ENCODE results near the gene EXD3.
"Not testable (repeated sequence)": the region's sequence is repeated elsewhere in the genome, so short reads cannot be mapped to it uniquely, and the experiment has no call there.

Gene EXD3

GRCh38 chr9:137453643-137454081 lies 30.7 kb upstream of the EXD3 start:
- TF ChIP-seq CTCF (IDR thresholded peaks at IDR 0.05; ENCODE audit: low read length, missing control alignments): no peak
- H3K4me3 ChIP-seq (replicated peaks; ENCODE audit: low read depth, low read length): no peak overlapping the region
- peak; percentile 76 for DNase-seq (ENCODE audit: low read depth)

- no peak for TF ChIP-seq CTCF (IDR thresholded peaks at IDR 0.05; ENCODE audit: low read length, missing control alignments)
- no peak for DNase-seq (ENCODE audit: low read depth)
- H3K4me3 ChIP-seq (replicated peaks; ENCODE audit: low read depth, low read length): no peak overlapping the region
Measured at GRCh38 chr9:137452761-137453642, 30.0 kb upstream of the EXD3 start.

DNA sequence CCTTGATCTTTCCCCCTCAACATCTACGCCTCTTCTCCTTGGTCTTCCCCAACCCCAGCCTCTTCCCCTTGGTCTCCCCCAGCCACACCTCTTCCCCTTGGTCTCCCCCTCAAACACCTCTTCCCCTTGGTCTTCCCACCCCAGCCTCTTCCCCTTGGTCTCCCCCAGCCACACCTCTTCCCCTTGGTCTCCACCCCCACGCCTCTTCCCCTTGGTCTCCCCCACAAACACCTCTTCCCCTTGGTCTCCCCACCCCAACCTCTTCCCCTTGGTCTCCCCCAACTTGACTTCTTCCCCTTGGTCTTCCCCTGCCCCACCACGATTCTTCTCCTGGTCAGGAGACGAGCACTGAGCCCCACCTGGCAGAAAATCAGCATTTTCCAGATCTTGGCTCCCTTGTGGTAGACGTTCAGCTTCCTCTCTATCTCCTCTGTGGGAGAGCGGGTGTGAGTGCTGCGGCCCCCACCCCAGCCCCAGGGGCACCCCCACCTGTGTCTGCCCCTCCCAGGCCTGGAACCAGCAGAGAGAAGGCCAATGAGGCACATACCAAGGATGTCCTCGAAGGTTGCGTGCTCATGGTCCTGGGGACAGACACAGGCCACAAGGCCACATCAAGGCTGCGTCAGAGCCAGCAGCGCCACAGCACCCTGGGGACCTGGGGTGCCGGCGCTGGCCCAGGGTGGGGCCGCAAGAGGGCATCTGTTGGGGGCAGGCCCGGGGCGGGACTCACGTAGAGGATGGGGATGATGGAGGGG lies 29.2 kb upstream of the EXD3 start:
- no peak for DNase-seq (ENCODE audit: low read depth)
- no peak overlapping the region for H3K4me3 ChIP-seq (replicated peaks; ENCODE audit: low read depth, low read length)
- TF ChIP-seq CTCF (IDR thresholded peaks at IDR 0.05; ENCODE audit: low read length, missing control alignments): no peak

- DNase-seq (ENCODE audit: low read depth); H3K4me3 ChIP-seq (replicated peaks; ENCODE audit: low read depth, low read length): not testable (repeated sequence)
Measured at GRCh38 chr9:137451264-137452005, 28.5 kb upstream of the EXD3 start.

DNA sequence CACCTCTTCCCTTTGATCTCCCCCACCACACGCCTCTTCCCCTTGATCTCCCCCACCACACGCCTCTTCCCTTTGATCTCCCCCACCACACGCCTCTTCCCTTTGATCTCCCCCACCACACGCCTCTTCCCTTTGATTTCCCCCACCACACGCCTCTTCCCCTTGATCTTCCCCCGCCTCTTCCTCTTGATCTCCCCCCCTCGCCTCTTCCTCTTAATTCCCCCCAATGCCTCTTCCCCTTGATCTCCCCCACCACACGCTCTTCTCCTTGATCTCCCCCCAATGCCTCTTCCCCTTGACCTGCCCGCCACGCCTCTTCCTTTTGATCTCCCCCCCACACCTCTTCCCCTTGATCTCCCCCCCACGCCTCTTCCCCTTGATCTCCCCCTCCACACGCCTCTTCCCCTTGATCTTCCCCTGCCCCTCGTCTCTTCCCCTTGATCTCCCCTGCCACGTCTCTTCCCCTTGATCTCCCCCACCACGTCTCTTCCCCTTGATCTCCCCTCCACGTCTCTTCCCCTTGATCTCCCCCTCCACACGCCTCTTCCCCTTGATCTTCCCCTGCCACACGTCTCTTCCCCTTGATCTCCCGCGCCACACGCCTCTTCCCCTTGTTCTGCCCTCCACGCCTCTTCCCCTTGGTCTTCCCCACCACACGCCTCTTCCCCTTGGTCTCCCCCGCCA lies 27.7 kb upstream of the EXD3 start:
- H3K4me3 ChIP-seq (replicated peaks; ENCODE audit: low read depth, low read length); DNase-seq (ENCODE audit: low read depth): not testable (repeated sequence)

- no peak for TF ChIP-seq CTCF (IDR thresholded peaks at IDR 0.05; ENCODE audit: low read length, missing control alignments)
- DNase-seq (ENCODE audit: low read depth): no peak
- H3K4me3 ChIP-seq (replicated peaks; ENCODE audit: low read depth, low read length): no peak overlapping the region
Measured at GRCh38 chr9:137449931-137450538, 27.1 kb upstream of the EXD3 start.

DNA sequence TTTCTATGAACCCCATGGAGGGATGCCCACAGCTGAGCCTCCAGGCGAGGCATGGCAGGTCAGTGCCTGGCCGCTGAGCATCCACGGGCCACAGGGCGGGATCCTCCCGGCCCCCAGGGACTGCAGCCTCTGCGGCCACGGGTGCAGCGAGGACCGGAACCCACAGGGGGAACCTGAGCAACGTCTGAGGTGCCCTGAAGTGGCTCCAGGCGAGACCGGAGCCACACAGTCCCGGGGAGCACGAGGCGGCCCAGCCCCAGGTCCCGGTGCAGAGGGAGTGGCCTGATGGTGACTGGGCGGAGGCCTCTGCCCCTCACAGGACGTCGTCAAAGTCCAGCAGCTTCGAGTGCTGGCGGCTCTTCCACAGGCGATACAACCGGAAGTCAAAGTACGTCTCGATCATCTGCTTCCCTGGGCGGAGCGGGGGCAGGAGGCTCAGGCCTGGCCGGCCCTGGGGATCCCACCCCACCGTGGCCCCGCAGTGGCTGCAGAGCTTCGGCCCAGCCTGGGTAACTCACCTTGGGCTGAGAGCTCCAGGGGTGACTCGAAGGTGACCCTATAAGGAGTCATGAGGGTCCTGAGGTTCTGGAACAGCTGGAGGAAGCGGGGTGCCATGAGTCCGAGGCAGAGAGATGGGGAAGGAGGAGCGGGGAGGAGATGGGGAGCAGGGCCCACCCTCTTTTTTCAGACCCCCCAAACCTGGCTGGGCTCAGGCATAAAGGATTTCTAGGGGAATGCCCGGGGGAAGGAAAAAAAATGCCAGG lies 26.3 kb upstream of the EXD3 start:
- DNase-seq (ENCODE audit: low read depth): no peak
- TF ChIP-seq CTCF (IDR thresholded peaks at IDR 0.05; ENCODE audit: low read length, missing control alignments): no peak
- no peak overlapping the region for H3K4me3 ChIP-seq (replicated peaks; ENCODE audit: low read depth, low read length)

Measured in fibroblast of pulmonary artery (primary cell).